GM18517 (cell line): ENCODE measurements around the gene IL20RB.

Source experiments
- ATAC-seq: cut with Tn5 transposase; IDR thresholded peaks from one replicate; pipeline ENCODE4 v1.9.1; 2021; ENCODE audit warnings: mild to moderate bottlenecking, moderate library complexity; ENCODE audit not compliant: unreplicated experiment

The IL20RB gene

GRCh38 chr3:137026701-137027100 is 68.9 kb downstream of the IL20RB start:
- ATAC-seq = no peak

GRCh38 chr3:137032465-137033120 is 74.8 kb downstream of the IL20RB start:
- peak; percentile 59 for ATAC-seq

- no peak for ATAC-seq
These were observed 77.8 kb downstream of the IL20RB start for GRCh38 chr3:137035631-137036030.

- no peak for ATAC-seq
These were observed 81.8 kb downstream of the IL20RB start for GRCh38 chr3:137039570-137039969.

- ATAC-seq = no peak
These were observed 83.5 kb downstream of the IL20RB start for GRCh38 chr3:137041251-137041650.

GRCh38 chr3:137041686-137042085 is 83.9 kb downstream of the IL20RB start:
- ATAC-seq = no peak

- no peak for ATAC-seq
These were observed 89.0 kb downstream of the IL20RB start for GRCh38 chr3:137046747-137047146.

GRCh38 chr3:137047240-137047639 is 89.5 kb downstream of the IL20RB start:
- ATAC-seq = no peak

GRCh38 chr3:137050281-137050680 is 92.5 kb downstream of the IL20RB start:
- ATAC-seq = no peak

GRCh38 chr3:137052298-137052697 is 94.5 kb downstream of the IL20RB start:
- no peak for ATAC-seq
